ENCODE results near the gene PGAP3. TPM values are rescaled to one million over a fixed set of nuclear protein-coding genes. Genes with fewer than 3 reads are reported as not detected.

PGAP3 gene
- total RNA-seq, 1 donor from 2014 or later: 15.3 TPM

GRCh38 chr17:39675390-39676082 lies 12.3 kb downstream of the PGAP3 start:
- DNase-seq (ENCODE audit: low spot score): no peak
- intact Hi-C loops (cut with DNase I): no loop called here

GRCh38 chr17:39674702-39675389 lies 13.0 kb downstream of the PGAP3 start:
- no peak for DNase-seq (ENCODE audit: low spot score)
- intact Hi-C loops (cut with DNase I): no loop called here

GRCh38 chr17:39674179-39674578 lies 13.7 kb downstream of the PGAP3 start:
- intact Hi-C loops (cut with DNase I): no loop called here
- DNase-seq (ENCODE audit: low spot score): no peak

- no peak for DNase-seq (ENCODE audit: low spot score)
Observed at GRCh38 chr17:39673335-39674081, 14.3 kb downstream of the PGAP3 start.

GRCh38 chr17:39672522-39673334 lies 15.1 kb downstream of the PGAP3 start:
- intact Hi-C loops (cut with DNase I): no loop called here
- DNase-seq (ENCODE audit: low spot score): no peak

More at GRCh38 chr17:39673335-39674081, 14.3 kb downstream of the PGAP3 start:
- intact Hi-C loops (cut with DNase I): no loop called here

- no peak for DNase-seq (ENCODE audit: low spot score)
- intact Hi-C loops (cut with DNase I): no loop called here
Observed at GRCh38 chr17:39671651-39672521, 16.0 kb downstream of the PGAP3 start.

GRCh38 chr17:39670746-39671145 lies 17.1 kb downstream of the PGAP3 start:
- intact Hi-C loops (cut with DNase I): no loop called here
- no peak for DNase-seq (ENCODE audit: low spot score)

GRCh38 chr17:39669897-39670735 lies 17.7 kb downstream of the PGAP3 start:
- DNase-seq (ENCODE audit: low spot score): no peak
- intact Hi-C loops (cut with DNase I): loop anchor here (5.0 kb wide), 1 partner anchor 62 kb away; the partner anchor contains the start of gene MIEN1

GRCh38 chr17:39667945-39668924 lies 19.6 kb downstream of the PGAP3 start, which contains the start of gene PNMT:
PNMT (plus strand) TSS chr17:39668453; CDS start chr17:39668476, 23 bp downstream.
- intact Hi-C loops (cut with DNase I): loop anchor here (5.0 kb wide), 1 partner anchor 64 kb away; the partner anchor contains the start of gene MIEN1
- no peak for DNase-seq (ENCODE audit: low spot score)

GRCh38 chr17:39667262-39667944 lies 20.5 kb downstream of the PGAP3 start:
- no peak for DNase-seq (ENCODE audit: low spot score)

GRCh38 chr17:39666601-39667261 lies 21.1 kb downstream of the PGAP3 start:
- DNase-seq (ENCODE audit: low spot score): no peak

More at GRCh38 chr17:39667262-39667944, 20.5 kb downstream of the PGAP3 start:
- intact Hi-C loops (cut with DNase I): loop anchor here (5.0 kb wide), 1 partner anchor 65 kb away; the partner anchor contains the start of gene MIEN1

GRCh38 chr17:39666231-39666600 lies 21.6 kb downstream of the PGAP3 start:
- intact Hi-C loops (cut with DNase I): loop anchor here (5.0 kb wide), 1 partner anchor 66 kb away; the partner anchor contains the start of gene MIEN1
- DNase-seq (ENCODE audit: low spot score): no peak

More at GRCh38 chr17:39666601-39667261, 21.1 kb downstream of the PGAP3 start:
- intact Hi-C loops (cut with DNase I): loop anchor here (5.0 kb wide), 1 partner anchor 66 kb away; the partner anchor contains the start of gene MIEN1

- intact Hi-C loops (cut with DNase I): loop anchor here (2.0 to 5.0 kb wide), 2 partner anchors 13 to 67 kb away; partner anchors contain the start of gene MIEN1
- DNase-seq (ENCODE audit: low spot score): no peak
Observed at GRCh38 chr17:39665642-39666224, 22.1 kb downstream of the PGAP3 start.

All from cardiac septum (tissue), 1 donor.